HG03103 (cell line): Measurements from ENCODE around the gene HOXC5.
"Not testable (repeated sequence)": the region's sequence is repeated elsewhere in the genome, so short reads cannot be mapped to it uniquely, and the experiment has no call there.

Experiments
- ATAC-seq: cut with Tn5 transposase; IDR thresholded peaks from one replicate; pipeline ENCODE4 v1.9.1; 2021; ENCODE audit warnings: low read depth; ENCODE audit not compliant: unreplicated experiment

HOXC5 gene

DNA sequence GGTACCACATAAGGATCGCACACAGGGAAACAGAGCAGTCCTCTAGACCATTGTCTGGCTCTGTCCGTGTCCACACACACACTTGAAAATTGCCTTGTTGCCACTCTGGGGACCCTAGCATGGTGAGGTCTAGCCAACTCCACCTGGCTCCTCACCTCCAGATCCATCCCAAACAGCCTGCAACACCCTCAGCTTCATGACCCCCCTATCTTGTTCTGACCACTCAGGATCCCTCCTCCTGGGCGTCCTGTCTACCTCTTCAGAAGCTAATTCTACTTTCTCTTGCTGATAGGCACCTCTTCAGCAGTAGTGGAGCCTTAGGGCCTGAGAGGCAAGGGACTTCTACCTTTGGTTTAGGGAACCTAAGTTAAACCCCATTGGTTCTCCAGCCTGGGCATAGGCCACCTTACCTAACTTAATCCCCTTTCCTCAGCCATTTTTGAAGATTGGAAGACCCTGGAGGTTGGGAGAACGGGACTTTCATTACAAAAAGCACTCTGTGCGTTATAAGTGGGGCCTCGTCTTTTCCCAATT lies 697 bp upstream of the HOXC5 start:
- no peak for ATAC-seq

DNA sequence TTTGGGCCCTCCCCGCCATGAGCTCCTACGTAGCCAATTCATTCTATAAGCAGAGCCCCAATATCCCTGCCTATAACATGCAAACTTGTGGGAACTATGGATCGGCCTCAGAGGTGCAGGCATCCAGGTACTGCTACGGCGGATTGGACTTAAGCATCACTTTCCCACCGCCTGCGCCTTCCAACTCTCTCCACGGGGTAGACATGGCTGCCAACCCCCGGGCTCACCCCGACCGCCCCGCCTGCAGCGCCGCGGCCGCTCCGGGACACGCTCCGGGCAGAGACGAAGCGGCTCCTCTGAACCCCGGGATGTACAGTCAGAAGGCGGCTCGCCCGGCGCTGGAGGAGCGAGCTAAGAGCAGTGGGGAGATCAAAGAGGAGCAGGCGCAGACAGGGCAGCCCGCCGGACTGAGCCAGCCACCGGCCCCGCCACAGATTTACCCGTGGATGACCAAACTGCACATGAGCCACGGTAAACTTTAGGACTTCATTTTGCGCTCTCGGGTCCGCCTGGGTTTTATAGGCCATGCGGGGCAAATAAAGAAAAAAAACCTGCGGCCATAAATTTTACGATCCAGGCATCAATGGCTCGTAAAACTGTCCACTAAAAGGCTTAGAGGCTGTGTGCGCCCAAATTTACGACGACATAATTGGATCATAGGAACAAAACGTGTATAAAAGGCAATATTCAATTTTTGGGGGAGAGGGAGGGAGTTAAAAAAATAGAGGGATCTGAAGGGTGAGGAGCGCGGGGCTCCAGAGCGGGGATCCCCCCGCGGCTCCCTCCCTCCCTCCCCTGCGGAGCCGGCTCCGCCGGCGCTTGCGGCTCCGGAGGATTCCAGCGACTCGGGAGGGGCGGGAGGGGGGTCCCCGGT lies 493 bp downstream of the HOXC5 start:
- no peak for ATAC-seq

DNA sequence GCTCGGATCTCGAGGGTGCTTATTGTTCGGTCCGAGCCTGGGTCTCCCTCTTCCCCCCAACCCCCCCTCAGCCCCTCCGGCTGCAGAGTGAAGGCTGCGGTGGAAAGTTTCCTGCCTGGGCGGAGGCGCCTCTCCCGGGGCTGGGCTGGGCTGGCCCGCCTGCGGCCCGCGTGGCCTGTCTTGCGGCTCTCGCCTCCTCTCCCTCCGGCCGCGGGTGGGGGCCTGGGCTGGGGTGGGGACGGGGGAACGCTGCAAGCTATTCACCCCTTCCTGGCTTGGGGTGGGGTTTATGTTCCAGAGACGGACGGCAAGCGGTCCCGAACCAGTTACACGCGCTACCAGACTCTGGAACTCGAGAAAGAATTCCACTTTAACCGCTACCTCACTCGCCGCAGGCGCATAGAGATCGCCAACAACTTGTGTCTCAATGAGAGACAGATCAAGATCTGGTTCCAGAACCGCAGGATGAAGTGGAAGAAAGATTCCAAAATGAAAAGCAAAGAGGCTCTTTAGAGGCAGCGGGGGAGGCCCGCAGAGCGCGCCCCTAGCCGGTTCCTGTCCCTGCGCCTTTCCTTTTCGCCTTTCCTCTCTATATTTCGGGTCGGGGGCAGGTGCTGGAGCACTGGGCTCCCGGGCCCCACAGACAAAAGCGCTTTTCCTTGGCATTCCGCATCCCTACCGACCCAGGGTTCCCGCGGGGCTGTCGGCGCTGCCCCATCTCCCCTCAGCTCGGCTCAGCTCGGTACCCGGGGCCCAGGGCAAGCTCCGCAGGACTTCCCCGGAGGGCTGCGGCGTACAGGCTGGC lies 1.3 kb downstream of the HOXC5 start:
- ATAC-seq: no peak

DNA sequence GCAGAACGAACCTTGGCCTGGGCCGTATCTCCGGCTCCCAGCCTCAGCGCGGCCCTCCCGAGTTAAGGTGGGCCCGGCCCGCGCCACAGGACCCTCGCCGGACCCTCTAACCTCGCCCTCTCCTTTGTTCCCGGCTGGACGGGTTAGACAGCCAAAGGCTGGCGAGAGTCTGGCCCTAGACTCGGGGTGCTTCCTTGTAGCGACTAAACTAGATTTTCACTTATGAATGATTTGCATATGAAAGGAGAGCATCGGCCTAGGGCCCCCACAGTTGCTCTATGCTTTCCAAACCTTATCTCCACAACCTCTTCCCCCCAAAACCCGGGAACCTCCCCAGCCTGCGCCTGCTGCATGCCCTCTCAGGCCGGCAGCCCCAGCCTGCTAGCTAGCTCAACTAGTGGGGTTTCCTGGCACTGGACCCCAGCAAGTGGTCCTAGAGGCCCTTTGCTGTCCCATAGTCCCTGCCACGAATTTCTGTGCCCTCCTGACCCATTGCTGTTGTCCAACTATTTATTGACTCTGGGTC lies 2.0 kb downstream of the HOXC5 start:
- ATAC-seq: no peak

DNA sequence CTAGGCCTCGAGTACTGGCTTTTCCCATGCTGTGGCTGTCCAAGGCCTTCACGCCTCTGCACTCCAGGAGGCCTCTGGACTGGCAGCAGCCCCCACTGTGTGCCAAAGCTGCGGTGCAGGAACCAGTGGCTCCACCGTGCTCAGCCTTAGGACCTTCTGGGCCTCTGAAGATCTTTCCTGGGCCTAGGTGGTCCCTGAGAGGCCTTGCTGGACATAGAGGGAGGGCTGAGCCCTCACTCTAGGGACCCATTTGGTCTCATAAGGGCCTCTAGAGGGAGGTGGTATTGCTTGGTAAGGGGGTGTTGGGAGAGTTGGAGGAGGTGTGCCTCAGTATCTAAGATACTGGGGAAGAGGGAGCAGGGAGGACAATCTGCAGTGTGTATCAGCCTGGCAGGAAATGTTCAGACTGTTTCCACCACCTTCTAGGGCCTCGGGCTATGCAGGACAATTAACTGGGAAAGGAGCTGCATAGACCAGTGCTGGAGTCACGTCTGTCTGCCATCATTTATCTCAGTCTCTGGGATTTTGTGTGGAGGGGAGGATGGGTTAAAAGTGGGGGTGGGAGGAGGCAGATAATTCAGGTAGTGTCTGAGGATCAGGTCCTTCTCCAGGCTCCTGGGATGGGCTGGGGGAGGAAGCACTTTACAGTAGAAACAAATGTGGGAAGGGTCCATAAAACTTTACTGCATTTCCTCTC lies 2.9 kb downstream of the HOXC5 start:
- ATAC-seq: no peak

DNA sequence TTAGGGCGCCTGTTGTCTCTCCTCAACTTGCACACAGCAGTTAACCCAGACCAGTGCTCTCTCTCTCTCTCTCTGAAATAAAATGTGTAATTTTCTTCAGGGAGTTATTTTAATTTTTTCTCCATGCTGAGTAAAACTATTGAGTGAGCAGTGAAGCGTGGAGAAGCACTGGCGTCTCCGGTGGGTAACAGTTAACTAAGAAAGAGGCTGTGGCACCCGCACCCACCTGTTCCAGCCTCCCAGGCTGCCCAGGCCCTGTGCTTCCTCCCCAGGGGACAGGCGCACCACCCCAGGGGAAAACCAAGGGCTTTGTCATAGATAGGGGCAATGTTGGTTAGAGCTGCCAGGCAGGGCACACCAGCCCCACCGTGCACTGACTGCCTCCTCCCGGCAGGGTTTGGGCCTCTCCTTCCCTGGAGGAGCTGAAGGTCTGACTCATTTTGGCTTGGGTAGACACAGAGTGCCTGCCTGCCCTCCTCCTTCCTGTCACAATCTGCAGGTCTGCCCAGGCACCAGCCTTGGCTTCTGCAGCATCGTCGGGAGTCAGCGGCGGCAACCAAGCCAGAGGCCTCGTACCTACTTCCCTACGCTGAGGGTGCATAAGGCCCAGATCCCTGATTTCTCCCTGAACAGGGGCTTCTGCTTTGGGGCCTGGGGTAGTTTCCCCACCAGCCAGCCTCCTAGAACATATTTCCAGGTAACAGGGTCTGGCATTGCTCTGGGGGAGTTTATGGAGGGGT lies 3.9 kb downstream of the HOXC5 start:
- ATAC-seq: no peak

DNA sequence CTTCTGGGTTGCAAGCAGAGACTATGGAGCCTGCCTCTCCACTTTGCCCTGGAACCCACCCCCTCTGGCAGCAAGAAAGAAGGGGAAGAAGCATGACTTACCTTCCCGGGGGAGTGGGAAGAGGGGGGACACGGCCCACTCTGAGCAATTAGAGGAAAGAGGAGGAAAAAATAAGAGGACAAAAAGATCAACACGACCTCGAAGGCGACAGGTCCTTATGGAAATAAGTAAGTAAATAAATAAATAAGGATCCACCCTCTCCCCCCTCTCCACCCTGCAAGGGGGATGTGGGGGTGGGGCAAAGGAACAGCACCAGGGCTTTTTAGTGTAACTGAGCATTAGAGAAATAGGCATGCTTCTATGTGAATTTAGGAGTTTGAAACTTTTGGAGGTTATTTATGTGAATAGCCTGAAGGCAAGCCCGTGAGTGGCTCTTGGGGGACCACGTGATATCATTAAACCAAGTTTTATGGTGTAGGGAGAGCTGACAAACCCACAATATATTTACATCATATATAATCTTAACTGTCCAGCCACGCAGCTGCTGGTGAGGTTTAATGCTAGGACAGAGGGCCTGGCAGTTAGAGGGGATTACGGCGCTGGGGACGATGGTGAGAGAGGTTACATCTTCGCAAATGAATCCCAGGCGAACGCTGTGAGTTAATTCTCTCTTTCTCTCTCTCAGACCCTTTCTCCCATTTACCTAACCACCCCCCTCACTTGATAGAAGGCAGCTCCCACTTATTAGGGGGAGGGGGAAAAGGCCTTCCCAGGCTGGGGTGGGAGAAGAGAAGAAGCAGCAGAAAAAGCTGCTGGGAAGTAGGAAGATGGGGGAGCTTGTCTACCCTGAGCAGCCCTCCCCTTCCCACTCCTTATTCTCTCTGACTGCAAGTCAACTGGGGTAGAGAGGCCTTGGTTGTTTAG lies 4.8 kb downstream of the HOXC5 start:
- no peak for ATAC-seq

DNA sequence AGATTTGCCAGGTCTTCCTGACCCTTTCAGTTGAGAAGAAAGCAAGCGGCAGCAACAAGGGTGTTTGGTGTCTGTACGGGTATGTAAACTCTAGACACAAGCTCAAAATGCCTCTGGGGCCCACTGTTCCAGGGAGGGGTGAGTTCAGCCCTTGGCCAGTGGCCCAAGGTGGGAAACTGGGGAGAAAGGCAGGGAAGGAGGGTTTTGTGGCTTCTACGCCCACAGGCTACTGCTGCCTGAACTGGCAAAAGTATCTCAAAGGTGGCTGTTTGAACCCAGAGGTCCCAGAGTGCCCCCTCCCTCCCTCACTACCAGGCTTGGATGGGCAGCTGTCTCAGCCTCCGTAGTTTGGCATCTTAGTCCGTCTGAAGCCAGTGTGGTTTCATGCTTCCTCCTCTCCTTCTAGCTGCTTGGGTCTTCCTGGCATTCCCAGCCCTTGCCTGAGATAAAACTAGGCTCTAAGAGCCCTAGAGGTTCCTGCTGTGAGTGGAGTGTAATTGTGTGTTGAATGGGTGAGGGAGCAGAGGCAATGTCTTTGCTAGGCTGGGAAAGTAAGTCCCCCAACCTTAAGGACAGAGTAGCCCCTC lies 5.5 kb downstream of the HOXC5 start:
- ATAC-seq: no peak

DNA sequence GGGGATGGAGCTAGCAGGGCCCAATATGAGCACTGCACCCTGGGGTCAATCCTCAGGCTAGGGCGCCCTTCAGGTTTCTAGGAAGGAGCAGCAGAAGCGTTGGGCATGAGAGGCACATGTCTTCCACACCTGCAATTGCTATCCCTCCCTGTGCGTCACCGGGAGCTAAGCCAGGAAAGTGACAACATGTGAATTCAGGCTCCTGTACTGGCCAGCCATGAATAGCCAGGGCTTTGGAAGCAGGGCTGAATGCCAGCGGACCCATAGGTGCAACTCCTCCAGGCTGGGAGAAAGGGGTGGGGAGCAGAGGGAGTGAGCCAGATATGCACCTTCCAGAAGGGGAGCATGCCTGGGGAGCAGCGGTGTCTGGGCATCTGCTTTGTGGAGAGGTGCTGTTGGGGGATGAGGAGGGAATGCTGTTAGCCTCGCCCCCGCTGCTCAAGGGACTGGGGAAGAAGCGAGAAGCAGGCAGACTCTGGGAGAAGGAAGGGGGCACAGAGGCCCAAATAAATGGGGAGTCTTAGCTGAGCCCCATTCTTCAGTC lies 6.1 kb downstream of the HOXC5 start:
- no peak for ATAC-seq

DNA sequence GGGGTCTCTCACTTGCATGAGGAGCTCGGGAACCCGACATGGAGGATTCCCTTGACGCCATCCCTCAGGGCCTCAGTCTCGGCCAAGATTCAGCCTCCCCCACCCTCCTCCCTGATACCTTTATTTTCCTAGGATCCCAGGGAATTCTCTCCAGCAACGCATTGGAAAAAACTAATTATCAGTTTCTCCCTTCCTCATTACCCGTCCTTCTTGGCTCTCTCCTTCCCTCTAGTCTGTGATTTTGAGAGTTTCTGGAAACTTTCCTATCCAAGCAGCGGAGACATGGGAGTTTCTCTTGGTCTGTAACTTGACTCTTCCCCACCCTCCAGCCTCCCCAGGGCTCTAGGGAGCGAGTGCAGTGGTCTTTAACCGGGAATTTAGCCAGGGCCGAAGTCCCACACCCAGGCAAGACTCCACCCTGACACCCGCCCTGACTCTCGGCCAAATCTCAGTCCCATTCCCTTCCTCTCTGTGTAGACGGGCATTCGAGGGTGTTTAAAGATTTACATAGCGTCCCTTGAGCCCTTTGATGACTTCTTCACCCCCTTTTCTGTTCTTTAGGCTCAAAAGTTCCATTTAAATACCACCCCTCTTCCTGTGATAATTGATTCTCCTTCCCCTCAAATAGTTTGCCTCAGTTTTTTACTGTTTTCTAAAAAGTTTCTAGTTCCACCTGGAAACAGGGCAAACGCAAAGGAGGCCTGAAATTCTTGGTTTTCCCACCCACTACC lies 6.7 kb downstream of the HOXC5 start:
- ATAC-seq: no peak

DNA sequence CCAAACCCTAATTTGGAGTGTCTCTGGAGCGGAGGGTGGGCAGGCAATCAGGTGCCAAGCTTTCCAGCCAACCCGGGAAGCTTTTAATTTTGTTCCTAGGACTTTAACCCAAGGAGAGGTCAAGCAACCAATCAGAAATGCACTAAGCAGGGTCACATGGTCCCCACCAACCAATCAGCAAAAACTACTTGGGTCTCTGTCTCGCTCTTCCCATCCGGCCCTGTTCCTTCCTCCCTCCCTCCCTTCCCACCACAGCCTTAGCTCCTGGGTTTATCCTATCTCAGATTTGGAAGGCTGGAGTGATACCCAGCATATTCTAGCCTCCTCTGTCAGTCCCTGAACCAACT lies 7.3 kb downstream of the HOXC5 start:
- ATAC-seq: no peak

DNA sequence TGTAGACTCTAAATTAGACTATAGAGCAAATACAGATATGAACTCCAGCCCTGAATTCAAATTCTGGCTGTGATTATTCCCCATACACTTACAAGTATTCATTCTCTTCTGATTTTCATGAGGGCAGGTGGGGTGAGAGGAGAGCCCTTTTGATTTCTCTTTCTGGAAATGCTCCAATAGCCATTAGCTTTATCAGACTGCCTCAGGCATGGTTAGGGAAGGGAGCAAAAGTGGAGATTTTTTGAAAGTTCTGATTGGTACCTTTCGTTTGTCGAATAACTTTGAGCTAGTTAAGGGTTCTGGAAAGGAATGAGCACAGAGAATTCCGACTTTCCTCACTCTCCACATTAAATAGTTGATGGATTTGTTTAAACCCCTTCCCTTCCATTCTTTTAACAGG lies 7.8 kb downstream of the HOXC5 start:
- no peak for ATAC-seq

DNA sequence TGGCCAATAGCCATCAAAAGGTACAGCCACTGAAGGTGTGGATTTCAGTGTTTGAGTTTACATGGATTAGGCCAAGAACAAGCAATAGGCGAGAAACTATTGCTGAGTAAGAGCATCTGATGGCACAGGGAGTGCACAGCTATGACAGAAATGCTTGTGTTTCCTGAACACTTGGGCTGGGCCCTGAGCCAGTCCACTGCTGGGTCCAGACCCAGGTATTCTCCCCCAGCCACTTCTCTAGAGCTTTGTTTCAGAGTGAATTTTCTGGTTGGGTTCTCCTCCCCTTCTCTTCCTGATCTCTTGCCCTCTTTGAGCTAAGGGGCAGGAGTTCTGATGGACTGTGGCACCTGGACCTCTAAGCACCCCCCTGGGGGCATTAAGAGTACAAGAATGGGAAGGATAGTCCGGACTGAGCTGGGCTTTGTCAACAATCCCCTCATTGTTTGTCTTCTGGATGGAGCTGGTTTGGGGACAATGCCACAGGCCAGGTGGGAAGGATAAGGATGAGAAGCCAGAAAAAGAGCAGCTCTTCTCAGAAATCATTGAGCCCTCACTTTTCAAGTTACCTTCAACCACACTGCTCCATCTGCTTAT lies 8.3 kb downstream of the HOXC5 start:
- no peak for ATAC-seq

DNA sequence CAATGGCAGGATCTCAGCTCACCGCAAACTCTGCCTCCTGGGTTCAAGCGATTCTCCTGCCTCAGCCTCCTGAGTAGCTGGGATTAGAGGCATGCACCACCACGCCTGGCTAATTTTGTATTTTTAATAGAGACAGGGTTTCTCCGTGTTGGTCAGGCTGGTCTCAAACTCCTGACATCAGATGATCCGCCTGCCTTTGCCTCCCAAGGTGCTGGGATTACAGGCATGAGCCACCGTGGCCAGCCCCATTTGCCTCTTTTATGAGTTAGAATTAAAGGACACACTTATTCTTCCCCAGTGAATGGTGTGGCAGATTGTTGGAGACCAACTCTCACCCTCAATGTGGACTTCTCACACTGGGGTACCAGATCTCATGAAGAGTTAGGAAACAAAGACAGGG lies 9.2 kb downstream of the HOXC5 start:
- ATAC-seq: not testable (repeated sequence)

DNA sequence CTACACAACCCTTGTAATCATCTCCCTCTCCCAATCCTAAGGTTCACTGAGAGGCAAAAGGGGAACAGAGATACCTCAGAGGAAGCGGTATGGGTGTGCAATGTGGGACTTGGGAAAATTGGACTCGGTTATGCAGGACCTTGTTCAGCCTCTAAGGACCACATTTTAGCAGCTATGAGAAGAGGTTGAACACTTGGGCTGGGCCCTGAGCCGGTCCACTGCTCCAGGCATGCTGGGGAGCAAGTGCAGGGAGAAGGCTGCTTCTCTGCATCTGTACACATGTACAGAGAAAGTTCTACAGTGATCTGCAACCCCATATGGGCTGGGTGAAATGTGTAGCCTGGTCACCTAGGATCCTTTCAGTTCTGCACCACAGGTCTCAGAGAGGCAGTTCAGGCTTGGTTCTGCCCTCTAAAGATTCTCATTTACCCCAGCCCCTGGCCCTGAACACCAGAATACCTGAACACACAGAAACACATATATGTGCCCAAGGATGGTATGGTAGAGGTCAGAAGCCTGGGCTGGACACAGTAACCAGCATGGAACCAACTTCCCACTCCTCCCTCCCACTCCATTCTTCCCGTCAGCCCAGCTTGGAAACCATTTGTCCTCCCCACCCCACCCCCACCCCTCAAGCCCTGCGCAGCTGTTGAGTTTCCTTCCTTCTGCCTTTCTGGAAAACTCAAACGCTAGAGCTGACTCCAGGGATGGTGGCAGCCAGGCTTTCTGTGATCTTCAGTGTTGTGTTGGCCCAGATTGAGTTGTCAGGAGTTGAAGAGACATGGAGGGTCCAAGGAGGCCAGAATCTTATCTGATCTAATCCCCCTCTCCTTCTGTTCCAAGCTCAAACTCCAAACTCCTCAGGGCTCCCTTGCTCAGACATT lies 10.4 kb downstream of the HOXC5 start:
- no peak for ATAC-seq

DNA sequence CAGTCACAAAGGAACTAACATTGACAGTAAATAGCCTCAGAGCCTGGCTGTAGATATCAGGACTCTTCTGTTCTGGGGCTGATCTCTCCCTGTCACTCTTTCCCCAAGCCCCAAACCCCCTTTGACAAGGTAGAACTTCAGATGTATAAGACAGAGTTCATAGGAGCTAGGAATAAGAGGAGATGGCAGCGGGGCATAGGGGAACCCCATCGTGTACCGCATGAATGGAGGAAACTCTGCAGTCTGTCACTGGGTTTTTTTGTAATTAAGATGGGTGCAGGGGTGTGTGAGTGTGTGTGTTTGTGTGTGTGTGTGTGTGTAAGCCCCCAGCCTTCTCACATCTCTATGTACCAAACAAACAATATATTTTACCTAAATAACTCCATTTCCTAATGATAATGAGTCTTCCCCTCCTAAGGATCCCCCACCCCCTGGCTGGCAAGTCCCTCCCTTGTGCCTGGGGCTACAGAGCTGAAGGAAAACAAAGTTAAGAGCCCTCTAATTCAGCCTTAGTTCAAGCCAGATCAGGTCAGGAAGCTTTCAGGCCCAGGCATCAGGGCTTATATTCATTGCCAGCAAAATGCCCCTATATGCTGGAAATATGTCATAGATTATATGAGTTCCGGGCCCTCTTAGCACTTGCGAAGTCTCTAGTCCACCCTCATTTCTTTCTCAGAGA lies 11.7 kb downstream of the HOXC5 start:
- no peak for ATAC-seq
